Nephron (organoid): ENCODE data around the gene ARHGEF3.

Experiments used
- H3K27ac Mint-ChIP-seq, 3 experiments: 2 replicates each; pipeline ENCODE4 v1.8.0; 2020; ENCODE audit warnings: mixed read lengths in 3 of 3, mild to moderate bottlenecking in 2 of 3, moderate library complexity in 1 of 3
- H3K27me3 Mint-ChIP-seq: 2 replicates; pipeline ENCODE4 v1.8.0; 2021; ENCODE audit warnings: low read depth, mild to moderate bottlenecking, moderate library complexity, mixed read lengths
- H3K36me3 Mint-ChIP-seq: 2 replicates; pipeline ENCODE4 v1.8.0; 2020; ENCODE audit warnings: low read depth, mixed read lengths
- H3K4me1 Mint-ChIP-seq: 2 replicates; pipeline ENCODE4 v1.8.0; 2020; ENCODE audit warnings: mixed read lengths
- H3K4me3 Mint-ChIP-seq, 3 experiments: 2 replicates each; pipeline ENCODE4 v1.8.0; 2020; ENCODE audit warnings: mild to moderate bottlenecking in 3 of 3, mixed read lengths in 3 of 3, moderate library complexity in 2 of 3
- H3K9me3 Mint-ChIP-seq: 2 replicates; pipeline ENCODE4 v1.8.0; 2020; ENCODE audit warnings: mixed read lengths
- TF ChIP-seq, protein P1 (sequence below), 3 experiments: fragments of 200-600 bp; sonication (generic); IDR thresholded peaks; one replicate each; pipeline ENCODE4 v1.5.0; 2021; ENCODE audit warnings: antibody characterized with exemption in 3 of 3; ENCODE audit not compliant: unreplicated experiment in 3 of 3

The ARHGEF3 gene

GRCh38 chr3:56833022-56833421 lies 31.3 kb upstream of the ARHGEF3 start:
- no peaks in the 10 kb centered on the region for H3K9me3 Mint-ChIP-seq
- H3K4me1 Mint-ChIP-seq: peaks cover 44% of the 10 kb centered on the region
- no peak overlapping the region for H3K27ac Mint-ChIP-seq
- TF ChIP-seq, protein P1, sequence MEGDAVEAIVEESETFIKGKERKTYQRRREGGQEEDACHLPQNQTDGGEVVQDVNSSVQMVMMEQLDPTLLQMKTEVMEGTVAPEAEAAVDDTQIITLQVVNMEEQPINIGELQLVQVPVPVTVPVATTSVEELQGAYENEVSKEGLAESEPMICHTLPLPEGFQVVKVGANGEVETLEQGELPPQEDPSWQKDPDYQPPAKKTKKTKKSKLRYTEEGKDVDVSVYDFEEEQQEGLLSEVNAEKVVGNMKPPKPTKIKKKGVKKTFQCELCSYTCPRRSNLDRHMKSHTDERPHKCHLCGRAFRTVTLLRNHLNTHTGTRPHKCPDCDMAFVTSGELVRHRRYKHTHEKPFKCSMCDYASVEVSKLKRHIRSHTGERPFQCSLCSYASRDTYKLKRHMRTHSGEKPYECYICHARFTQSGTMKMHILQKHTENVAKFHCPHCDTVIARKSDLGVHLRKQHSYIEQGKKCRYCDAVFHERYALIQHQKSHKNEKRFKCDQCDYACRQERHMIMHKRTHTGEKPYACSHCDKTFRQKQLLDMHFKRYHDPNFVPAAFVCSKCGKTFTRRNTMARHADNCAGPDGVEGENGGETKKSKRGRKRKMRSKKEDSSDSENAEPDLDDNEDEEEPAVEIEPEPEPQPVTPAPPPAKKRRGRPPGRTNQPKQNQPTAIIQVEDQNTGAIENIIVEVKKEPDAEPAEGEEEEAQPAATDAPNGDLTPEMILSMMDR (IDR thresholded peaks at IDR 0.05; ENCODE audit: unreplicated experiment in 3 of 3): no peak
- no peaks in the 10 kb centered on the region for H3K27me3 Mint-ChIP-seq
- H3K36me3 Mint-ChIP-seq: no peaks in the 10 kb centered on the region
- no peak overlapping the region for H3K4me3 Mint-ChIP-seq

DNA sequence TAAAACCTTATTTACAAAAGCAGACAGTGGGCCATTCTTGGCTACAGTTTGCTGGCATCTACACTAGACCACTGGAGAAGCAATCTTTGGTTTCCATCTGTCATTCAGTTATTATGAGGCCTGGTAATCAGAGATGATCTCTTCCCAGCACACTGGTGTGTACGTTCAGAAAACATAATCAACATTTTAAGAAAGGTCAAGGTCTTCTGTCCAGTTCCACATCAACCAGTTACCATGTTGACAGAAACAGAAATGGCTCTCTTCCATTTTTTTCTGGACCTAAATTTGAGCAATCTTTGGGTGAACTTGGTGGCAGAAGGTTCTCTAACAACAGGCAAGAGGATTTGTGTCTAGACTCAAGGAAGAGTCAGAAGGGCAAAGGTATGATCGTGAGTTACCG lies 29.8 kb upstream of the ARHGEF3 start:
- Mint-ChIP-seq H3K4me1 (peaks cover 33% of the 10 kb centered on the region), H3K27ac (no peak overlapping the region), H3K9me3 (no peaks in the 10 kb centered on the region), H3K36me3 (no peaks in the 10 kb centered on the region), H3K4me3 (no peak overlapping the region), H3K27me3 (no peaks in the 10 kb centered on the region)
- TF ChIP-seq, protein P1 (IDR thresholded peaks at IDR 0.05; ENCODE audit: unreplicated experiment in 3 of 3): no peak

DNA sequence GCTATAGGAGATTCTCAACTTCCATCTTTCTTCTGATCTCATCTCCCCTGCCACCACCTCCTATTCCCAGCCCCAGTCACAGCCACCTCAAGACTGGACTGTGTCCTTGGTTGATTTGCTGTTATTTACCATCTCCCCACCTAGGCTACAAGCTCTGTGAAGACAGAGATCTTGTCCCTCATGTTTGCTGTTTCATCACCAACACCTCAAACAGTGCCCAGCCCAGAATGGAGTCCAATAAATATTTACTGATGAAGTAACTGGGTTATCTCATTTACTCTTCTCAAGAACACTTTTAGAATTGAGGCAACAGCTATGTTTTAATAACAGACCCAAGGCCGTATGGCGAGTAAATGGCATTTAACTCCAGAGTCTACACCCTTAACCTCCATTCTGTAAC lies 29.1 kb upstream of the ARHGEF3 start:
- no peaks in the 10 kb centered on the region for H3K36me3 Mint-ChIP-seq
- H3K27me3 Mint-ChIP-seq: no peaks in the 10 kb centered on the region
- no peak overlapping the region for H3K4me3 Mint-ChIP-seq
- H3K27ac Mint-ChIP-seq: peak overlapping the region in 2 of 3 experiments; percentile 56 to 88
- H3K9me3 Mint-ChIP-seq: no peaks in the 10 kb centered on the region
- TF ChIP-seq, protein P1 (IDR thresholded peaks at IDR 0.05; ENCODE audit: unreplicated experiment in 3 of 3): no peak
- peaks cover 34% of the 10 kb centered on the region for H3K4me1 Mint-ChIP-seq

GRCh38 chr3:56829533-56829932 lies 27.8 kb upstream of the ARHGEF3 start:
- TF ChIP-seq, protein P1 (IDR thresholded peaks at IDR 0.05; ENCODE audit: unreplicated experiment in 3 of 3): no peak
- H3K4me1 Mint-ChIP-seq: peaks cover 32% of the 10 kb centered on the region
- H3K27ac Mint-ChIP-seq: peak overlapping the region; percentile 49 to 88 (median 51)
- H3K27me3 Mint-ChIP-seq: no peaks in the 10 kb centered on the region
- H3K4me3 Mint-ChIP-seq: no peak overlapping the region
- no peaks in the 10 kb centered on the region for H3K9me3 Mint-ChIP-seq
- H3K36me3 Mint-ChIP-seq: no peaks in the 10 kb centered on the region

DNA sequence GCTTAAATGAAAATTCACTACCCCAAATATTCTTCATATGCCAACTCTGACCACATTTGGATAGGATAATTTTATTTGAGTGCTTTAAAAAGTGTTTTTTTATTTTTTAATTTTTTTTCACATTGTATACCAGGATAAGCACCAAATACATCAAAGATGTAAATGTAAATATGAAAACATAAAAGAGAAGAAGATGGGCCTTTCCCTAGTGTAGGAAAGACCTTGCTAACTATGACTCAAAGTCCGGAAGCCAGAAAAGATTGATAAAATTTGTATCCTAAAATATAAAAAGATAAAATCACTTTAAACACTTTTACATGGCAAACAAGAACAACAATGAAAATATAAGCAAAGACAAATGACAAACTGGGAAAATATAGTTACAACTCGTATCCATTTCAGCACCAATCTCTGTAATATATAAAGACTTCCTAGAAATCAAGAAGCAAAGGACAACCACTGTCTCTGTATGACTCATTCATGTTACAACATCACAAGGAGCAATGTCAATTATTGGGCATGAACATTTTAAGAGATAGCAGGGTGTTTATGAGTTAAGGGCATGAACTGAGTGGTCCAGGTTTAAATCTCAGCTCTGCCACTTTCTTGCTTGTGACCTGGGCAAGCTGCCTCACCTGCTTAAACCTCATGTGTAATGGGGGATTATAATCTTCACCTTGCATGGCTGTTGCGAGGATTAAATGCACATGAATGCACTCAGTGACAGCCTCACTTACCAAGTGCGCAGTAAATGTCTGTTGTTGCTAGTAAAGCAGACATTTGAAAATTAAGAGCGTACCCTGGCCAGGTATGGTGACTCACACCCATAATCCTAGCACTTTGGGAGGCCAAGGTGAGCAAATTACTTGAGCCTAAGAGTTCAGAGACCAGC lies 25.3 kb upstream of the ARHGEF3 start:
- H3K9me3 Mint-ChIP-seq: no peaks in the 10 kb centered on the region
- TF ChIP-seq, protein P1 (IDR thresholded peaks at IDR 0.05; ENCODE audit: unreplicated experiment in 3 of 3): no peak
- H3K27me3 Mint-ChIP-seq: peaks cover 2% of the 10 kb centered on the region
- H3K36me3 Mint-ChIP-seq: no peaks in the 10 kb centered on the region
- H3K4me1 Mint-ChIP-seq: peaks cover 30% of the 10 kb centered on the region
- H3K4me3 Mint-ChIP-seq: no peak overlapping the region
- H3K27ac Mint-ChIP-seq: no peak overlapping the region
